GM19099 (cell line): ENCODE measurements around the gene CALML4.

ENCODE experiments used
- POLR2A ChIP-seq: IDR thresholded peaks from 3 replicates; pipeline ENCODE4 v1.6.1; 2011; ENCODE audit warnings: low read depth; ENCODE audit not compliant: insufficient read length; ENCODE audit errors: extremely low read depth

Gene CALML4

DNA sequence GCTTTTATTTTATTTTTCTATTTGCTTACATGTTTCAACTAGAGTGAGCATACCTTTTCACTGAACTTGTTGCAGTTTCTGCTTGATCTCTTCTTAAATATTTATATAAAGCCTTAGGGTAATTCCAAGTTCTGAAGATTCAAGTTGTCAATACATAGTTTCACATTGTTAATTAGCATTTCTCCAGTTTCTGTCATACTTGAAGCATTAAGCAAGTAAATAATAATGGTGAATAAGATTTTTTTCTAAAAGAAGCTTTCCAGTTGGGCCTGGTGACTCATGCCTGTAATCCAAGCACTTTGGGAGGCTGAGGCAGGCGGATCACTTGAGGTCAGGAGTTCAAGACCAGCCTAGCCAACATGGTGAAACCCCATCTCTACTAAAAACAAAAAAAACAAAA, 53.9 kb downstream of the CALML4 start:
- TF ChIP-seq POLR2A, result no peak

DNA sequence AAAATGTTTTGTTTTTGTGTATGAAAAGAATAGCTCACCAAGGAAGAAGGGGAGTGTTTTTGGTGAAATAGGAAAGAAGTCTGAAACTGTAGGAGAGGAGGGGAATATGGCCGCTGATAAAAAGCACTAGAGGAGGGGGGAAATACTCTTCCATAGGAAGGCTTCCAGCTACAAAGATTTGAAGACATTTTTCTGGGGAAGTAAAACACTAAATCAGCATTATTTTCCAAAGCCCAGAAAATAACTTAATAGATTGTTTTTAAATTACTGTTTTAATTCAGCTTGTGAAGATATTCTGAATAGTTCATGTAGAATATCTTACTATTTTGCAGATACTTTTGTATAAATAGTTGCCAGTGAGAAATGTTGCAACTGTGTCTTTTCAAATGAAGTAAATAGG, 54.9 kb downstream of the CALML4 start:
- TF ChIP-seq POLR2A, result no peak

DNA sequence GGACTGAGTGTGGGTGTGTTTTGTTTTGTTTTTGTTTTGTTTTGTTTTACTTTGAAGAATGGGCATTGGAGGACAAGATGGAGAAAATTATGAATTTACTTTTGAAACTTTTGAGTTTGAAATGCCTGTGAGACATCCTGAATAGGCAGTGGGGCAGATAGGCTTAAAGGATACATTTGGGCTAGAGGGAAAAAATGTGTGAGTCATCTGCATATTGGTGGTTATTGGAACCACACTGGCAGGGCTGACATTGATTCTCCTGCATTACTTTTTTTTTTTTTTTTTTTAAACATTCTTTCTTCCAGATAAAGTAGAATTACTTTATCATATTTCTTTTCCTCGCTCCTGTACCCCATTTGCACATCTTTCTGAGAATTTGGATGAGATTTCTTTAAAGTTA, 56.1 kb downstream of the CALML4 start:
- TF ChIP-seq POLR2A, result no peak

DNA sequence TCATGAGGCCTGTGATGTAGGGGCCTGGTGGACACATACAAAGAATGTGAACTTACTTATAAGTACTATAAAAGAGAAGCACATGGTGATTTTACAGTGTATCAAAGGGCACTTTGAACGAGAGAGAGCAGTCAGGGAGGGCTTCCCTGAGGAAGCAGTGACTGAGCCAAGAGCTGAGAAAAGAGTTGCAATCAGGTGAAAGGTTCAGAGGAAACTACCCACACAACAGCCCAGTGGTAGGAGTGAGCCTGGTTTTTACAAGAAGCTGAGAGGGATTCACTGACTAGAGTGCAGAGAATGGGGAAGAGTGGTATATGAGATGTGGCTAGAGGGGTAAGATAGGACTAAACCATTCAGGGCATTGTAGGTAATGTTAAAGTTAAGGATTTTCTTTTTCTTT, 57.1 kb downstream of the CALML4 start:
- TF ChIP-seq POLR2A, result no peak

DNA sequence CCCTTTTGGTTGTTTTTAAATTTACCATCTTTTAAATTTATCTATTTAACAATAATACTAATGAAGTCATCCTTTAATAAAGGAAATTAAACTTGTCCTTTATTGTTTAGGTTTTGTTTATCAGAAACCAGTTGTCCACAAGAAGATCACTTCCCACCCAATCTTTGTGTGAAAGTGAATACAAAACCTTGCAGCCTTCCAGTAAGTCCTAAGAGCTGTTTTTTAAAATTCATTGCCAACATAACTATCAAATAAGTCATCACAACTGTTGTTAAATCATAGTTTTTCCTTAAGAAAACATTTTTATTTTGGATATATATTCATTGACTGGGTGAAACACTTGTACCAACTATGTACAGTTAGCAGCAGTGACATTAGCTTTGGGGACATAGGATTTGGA, 59.4 kb downstream of the CALML4 start:
- TF ChIP-seq POLR2A, result no peak

DNA sequence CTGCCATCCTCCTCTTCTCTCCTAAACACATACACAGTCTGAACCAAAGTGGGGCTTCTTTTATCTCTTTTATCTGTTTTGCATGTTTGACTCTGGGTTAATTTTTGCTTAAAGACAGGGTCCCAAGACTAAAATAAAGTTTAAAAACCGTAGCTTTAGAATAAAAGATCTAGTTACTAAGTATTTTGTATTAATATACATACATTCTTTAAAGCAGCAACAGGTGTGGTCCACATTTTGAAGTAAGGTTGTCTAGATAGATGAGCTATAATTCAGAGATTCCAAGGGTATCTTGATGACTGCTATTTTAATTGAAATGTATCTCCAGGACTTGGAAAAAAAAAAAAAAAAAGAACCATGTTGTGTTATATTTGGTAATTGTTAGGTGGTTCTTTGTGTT, 61.3 kb downstream of the CALML4 start:
- no peak for TF ChIP-seq POLR2A

DNA sequence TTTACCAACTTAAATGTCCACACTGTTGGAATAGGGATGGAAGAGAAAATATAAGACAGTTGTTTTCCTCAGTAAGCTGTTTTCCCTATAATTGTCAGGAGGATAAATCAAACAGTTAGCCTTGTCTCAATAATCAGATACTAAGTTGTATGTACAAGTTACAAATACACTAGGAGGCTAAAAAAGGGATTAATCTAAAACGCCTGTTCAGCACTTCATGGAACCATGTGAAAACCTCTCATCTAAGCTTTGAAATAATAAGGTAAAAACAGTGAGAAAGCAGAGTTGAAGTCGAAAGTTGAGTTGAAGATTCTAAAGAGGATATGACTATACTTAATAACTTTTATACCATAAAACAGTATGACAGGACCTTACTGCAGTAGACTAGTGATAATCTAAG, 62.0 kb downstream of the CALML4 start:
- TF ChIP-seq POLR2A, result no peak
